ENCODE results near the gene USP50. TPM values are rescaled to one million over a fixed set of nuclear protein-coding genes. Genes with fewer than 3 reads are reported as not detected.
"Not testable (repeated sequence)": the region's sequence is repeated elsewhere in the genome, so short reads cannot be mapped to it uniquely, and the experiment has no call there.

The USP50 gene
- total RNA-seq, 1 donor from 2014 or later: 1.1 TPM

DNA sequence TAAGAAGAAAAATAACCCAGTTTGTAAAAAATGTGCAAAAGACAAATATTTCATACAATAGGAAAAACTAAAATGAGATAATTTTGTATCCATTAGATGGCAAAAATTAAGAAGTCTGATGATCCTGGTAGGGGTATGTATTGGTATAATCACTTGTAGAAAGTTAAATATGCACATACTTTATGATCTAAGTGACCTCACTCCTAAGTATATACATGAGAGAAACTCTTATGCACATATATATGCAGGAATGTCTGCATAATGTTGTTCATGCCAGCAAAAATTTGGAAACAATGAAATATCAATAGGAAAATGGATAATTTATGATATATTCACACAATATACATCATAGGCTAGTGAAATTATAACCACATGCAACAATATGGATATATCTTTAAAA, 33.5 kb downstream of the USP50 start:
- intact Hi-C loops (cut with DNase I): no loop called here
- DNase-seq (ENCODE audit: low spot score) (no peak), ATAC-seq (no peak)

DNA sequence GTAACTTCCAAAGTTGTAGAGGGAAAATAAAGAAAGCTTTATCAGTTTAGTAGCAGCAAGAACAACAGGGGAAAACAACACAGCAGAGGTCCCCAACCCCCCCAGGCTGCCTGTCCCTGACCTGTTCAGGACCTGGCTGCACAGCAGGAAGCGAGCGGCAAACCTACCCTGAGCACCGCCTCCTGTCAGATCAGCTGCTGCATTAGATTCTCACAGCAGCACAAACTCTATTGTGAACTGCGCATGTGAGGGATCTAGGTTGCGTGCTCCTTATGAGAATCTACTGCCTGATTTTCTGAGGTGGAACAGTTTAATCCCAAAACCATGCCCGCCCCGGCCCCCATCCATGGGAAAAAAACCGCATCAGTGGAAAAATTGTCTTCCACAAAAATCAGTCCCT, 40.3 kb downstream of the USP50 start:
- intact Hi-C loops (cut with DNase I): no loop called here
- ATAC-seq: no peak

GRCh38 chr15:50505656-50506055, 40.8 kb downstream of the USP50 start:
- intact Hi-C loops (cut with DNase I); DNase-seq (ENCODE audit: low spot score); ATAC-seq: not testable (repeated sequence)

More for the DNA sequence above, 40.3 kb downstream of the USP50 start:
- no peak for DNase-seq (ENCODE audit: low spot score)

DNA sequence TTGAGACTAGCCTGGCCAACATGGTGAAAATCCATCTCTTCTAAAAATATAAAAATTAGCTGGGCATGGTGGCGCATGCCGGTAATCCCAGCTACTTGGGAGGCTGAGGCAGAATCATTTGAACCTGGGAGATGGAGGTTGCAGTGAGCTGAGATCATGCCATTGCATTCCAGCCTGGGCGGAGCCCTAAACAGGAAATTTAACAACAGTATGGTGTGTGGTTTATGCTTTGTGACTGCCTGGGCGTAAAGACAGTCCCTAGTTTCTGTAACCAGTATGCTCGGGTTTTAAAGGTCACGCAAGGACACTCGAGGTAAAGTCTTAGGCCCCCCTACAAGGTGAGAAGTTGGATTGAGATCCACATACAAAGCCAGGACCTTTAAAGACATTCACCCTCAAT, 43.3 kb downstream of the USP50 start:
- intact Hi-C loops (cut with DNase I): no loop called here
- no peak for ATAC-seq
- DNase-seq (ENCODE audit: low spot score): no peak

GRCh38 chr15:50501815-50502214, 44.7 kb downstream of the USP50 start:
- no peak for ATAC-seq
- no peak for DNase-seq (ENCODE audit: low spot score)
- intact Hi-C loops (cut with DNase I): no loop called here

DNA sequence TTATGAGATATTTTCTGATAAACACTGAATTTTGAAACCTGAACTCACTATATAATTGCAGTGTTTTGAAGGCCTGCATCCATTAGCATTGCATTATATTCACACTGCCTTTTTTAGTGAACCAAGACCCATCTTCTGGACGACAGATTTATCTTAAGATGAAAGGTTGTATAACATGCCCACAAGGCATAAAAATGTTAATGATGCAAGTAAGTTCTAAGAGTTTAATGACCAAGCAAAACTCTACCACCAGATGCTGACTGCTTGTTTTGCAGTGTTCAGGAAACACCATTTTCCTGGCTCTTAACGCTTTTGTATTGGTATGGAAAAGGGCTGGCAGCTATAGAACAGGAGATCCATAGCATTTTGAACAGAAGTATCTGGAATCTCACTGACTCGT, 46.1 kb downstream of the USP50 start:
- ATAC-seq: no peak
- intact Hi-C loops (cut with DNase I): no loop called here
- no peak for DNase-seq (ENCODE audit: low spot score)

DNA sequence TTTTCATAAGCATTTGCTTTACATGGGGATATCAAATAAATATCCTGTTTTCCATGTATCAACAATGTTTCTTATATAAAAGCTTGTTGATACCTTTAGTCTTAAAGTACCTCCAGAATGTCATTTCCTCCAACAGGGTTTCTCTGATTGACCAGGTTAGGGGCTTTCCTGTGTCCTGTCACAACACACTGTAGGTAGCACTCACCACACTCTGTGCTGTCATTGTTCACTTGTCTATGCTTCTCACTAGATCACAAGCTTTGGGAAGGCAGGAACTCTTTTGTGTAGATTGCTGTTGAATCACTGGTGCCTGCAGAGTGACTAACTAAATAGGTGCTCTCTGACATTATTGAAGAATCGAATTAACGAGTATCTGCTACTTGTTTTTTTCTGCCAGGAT, 49.8 kb downstream of the USP50 start:
- no peak for ATAC-seq
- intact Hi-C loops (cut with DNase I): no loop called here

DNA sequence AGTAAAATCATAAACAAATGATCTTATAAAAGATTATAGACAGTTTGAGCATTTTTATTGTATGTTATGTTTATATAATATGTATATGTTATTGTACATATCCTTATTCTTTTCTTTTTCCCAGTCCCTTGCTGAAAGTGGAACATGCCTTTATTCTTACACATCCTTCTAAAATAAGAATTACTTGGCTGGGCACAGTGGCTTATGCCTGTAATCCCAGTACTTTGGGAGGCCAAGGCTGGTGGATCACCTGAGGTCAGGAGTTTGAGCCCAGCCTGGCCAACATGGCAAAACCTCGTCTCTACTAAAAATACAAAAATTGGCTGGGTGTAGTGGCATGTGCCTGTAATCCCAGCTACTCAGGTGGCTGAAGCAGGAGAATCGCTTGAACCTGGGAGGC, 51.9 kb downstream of the USP50 start:
- intact Hi-C loops (cut with DNase I); DNase-seq (ENCODE audit: low spot score); ATAC-seq: not testable (repeated sequence)

More for the DNA sequence above, 49.8 kb downstream of the USP50 start:
- no peak for DNase-seq (ENCODE audit: low spot score)

DNA sequence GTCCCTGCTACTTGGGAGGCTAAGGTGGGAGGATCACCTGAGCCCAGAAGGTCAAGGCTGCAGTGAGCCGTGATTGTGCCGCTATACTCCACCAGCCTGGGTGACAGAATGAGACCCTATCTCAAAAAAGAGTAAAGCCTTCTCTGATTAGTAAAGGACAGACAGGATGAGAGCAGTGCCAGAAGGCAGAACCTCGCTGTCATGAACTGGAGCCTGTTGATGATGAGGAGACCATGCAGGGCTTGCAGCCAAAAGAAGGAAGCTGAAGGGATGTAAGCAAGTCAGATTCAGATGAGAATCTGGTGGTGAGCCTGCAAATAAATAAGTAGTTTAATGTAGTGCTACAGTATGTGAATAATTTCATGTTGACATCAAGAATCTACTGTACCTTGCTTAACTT, 52.8 kb downstream of the USP50 start:
- intact Hi-C loops (cut with DNase I): no loop called here
- ATAC-seq: no peak
- DNase-seq (ENCODE audit: low spot score): no peak

- no peak for ATAC-seq
- intact Hi-C loops (cut with DNase I): no loop called here
- no peak for DNase-seq (ENCODE audit: low spot score)
Measured at GRCh38 chr15:50487287-50487686, 59.2 kb downstream of the USP50 start.

GRCh38 chr15:50485389-50485788, 61.1 kb downstream of the USP50 start:
- ATAC-seq (no peak), DNase-seq (ENCODE audit: low spot score) (no peak)
- intact Hi-C loops (cut with DNase I): no loop called here

DNA sequence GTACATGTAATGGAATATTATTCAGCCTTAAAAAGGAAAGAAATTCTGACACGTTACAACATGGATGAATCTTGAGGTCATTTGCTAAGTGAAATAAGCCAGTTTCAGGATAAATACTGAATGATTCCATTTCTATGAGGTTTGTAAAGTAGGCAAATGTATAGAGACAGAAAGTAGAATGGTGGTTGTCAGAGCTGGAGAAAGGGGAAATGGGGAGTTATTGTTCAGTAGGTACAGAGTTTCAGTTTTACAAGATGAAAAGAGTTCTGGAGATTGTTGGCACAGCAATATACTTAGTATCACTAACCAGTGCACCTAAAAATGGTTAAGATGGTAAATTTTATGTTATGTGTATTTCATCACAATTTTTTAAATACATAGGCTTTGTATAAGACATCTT, 61.7 kb downstream of the USP50 start:
- ATAC-seq (no peak), DNase-seq (ENCODE audit: low spot score) (no peak)
- intact Hi-C loops (cut with DNase I): no loop called here

GRCh38 chr15:50476143-50476542, 70.3 kb downstream of the USP50 start:
- DNase-seq (ENCODE audit: low spot score) (no peak), ATAC-seq (no peak)
- intact Hi-C loops (cut with DNase I): no loop called here

DNA sequence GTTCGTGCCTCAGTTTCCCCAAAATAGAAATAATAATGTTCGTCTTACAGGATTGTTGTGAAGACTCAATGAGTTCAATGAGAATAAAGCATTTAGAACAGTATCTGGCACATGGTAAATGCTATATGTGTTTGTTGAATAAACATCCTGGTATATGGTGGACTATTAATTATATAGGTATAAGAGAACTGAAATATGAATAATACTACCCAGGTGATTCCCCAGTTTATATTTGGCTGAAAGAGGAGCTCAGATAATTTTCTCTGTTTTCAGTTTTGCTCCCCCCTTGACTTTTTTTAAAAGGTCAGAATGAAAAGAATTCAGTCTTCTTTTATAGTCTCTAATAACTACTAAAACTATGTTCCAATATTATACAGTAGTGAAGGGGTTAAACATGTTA, 75.4 kb downstream of the USP50 start:
- intact Hi-C loops (cut with DNase I): no loop called here
- no peak for ATAC-seq
- no peak for DNase-seq (ENCODE audit: low spot score)

- DNase-seq (ENCODE audit: low spot score) (no peak), ATAC-seq (no peak)
- intact Hi-C loops (cut with DNase I): no loop called here
Measured at GRCh38 chr15:50463423-50464358, 82.8 kb downstream of the USP50 start.

DNA sequence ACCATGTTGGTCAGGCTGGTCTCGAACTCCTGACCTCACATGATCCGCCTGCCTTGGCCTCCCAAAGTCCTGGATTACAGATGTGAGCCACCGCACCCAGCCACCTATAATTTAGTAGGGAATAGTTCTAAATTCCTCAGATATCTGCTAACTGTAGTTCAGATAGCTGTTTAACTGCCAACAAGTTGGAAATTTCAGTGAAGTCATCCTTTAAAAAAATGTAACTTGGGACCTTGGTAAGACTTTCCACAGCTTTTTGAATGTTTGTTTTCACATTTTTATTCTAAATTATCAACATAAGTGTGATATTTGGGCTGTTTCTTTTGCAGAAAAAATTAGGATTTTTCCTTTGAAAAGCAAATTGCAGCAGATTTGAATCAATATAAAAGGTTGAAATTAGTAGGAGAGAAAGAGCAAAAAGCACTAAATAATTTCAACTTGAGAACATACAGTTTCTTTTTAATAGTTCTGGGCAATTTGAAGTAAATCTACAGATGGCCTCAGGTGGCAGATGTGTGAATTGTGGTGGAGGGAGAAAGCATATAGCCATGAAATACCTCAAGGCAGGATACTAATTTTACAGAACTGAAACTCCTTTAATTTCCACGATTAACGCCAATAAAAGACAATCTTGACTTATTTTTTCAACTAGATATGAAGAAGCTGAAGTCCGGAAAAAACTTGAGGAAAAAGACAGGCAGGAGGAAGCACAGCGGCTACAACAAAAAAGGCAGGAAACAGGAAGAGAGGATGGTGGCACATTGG, 87.9 kb downstream of the USP50 start:
- DNase-seq (ENCODE audit: low spot score) (no peak), ATAC-seq (no peak)
- intact Hi-C loops (cut with DNase I): no loop called here

DNA sequence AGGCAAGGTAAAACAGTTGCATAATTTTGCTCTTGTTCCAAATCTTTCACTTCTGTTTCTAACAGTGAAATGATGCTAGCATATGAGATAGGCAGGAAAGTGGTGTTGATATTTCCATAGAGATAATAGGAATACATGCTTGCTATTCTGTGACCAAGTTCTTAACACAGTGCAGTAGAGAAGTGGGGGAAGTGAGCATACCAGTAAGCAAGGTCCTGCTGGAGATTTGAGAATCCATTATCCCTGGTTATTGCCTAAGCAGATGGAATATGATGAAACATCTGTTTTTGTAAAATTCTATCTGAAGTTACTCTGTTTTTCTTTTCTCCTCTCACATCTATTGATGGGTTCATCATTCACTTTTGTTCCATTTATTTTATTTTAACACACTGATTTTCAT, 93.5 kb downstream of the USP50 start:
- intact Hi-C loops (cut with DNase I): no loop called here
- DNase-seq (ENCODE audit: low spot score) (no peak), ATAC-seq (peak; percentile 56)
